A549 (cell line): ENCODE measurements around the gene BAIAP2L1.

Experiments used
- CEBPB ChIP-seq, 2 experiments: fragments of >200 bp in 1 of 2; sonication (Bioruptor Twin) in 1 of 2; formaldehyde crosslinking in 1 of 2; IDR thresholded peaks; 2 replicates each; pipeline ENCODE4 v1.6.1; 2012 to 2016
- EP300 ChIP-seq, 2 experiments: fragments of >200 bp; sonication (Bioruptor Twin); formaldehyde crosslinking; IDR thresholded peaks; 2 replicates in 1 of 2; 3 replicates in 1 of 2; pipeline ENCODE4 v1.6.1; 2016 to 2017
- HDAC2 ChIP-seq: fragments of 200-600 bp; sonication (generic); IDR thresholded peaks from 2 replicates; pipeline ENCODE4 v1.6.1; 2016
- JUNB ChIP-seq: fragments of >200 bp; sonication (Bioruptor Twin); formaldehyde crosslinking; IDR thresholded peaks from 2 replicates; pipeline ENCODE4 v1.6.1; 2016
- MAZ ChIP-seq: fragments of 150-350 bp; IDR thresholded peaks from 2 replicates; pipeline ENCODE4 v1.6.1; 2014; ENCODE audit warnings: antibody characterized with exemption, low read depth, low read length, borderline replicate concordance
- POLR2A ChIP-seq: IDR thresholded peaks from 2 replicates; pipeline ENCODE4 v1.6.1; 2012; ENCODE audit warnings: mild to moderate bottlenecking, low read length
- RARB ChIP-seq: fragments of 250-450 bp; sonication (Bioruptor Pico); IDR thresholded peaks from 2 replicates; pipeline ENCODE4 v1.8.0; 2021; ENCODE audit warnings: mild to moderate bottlenecking, moderate library complexity
- RCOR1 ChIP-seq: fragments of 150-350 bp; IDR thresholded peaks from 2 replicates; pipeline ENCODE4 v1.6.1; 2014; ENCODE audit warnings: antibody characterized with exemption, low read length, low read depth
- SMC3 ChIP-seq: fragments of >200 bp; sonication (Bioruptor Twin); formaldehyde crosslinking; IDR thresholded peaks from 3 replicates; pipeline ENCODE4 v1.6.1; 2018; ENCODE audit warnings: inconsistent platforms
- ZNF302 ChIP-seq: fragments of 250-450 bp; sonication (Bioruptor Pico); IDR thresholded peaks from 2 replicates; pipeline ENCODE4 v1.9.0; 2021; ENCODE audit warnings: inconsistent platforms, mild to moderate bottlenecking, moderate library complexity
- TF ChIP-seq, protein P1 (sequence below): fragments of >200 bp; sonication (Bioruptor Twin); formaldehyde crosslinking; IDR thresholded peaks from 3 replicates; pipeline ENCODE4 v1.5.1; 2016
- TF ChIP-seq, protein P2 (sequence below): IDR thresholded peaks from 2 replicates; pipeline ENCODE4 v1.6.1; 2012

DNA sequence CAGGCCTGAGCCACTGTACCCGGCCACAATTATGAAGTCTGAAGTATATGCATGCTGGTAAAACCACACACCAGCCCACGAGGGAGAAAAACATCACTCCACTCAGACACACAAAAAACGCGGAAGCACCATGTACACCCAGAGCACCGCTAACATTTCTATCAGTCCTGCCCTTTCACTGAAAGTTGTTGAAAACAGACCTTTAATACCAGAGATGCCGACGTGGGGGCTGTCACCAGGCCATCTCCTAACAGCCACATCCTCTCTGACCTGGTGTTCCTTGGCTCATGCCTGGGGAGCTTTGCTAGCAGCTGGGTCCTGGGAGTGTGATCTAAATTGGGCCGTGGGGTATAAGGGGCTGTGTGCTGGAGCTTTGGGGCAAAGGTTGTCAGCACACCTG lies 49.8 kb downstream of the BAIAP2L1 start:
- TF ChIP-seq POLR2A (no peak), EP300 (IDR thresholded peaks at IDR 0.05) (no peak), JUNB (no peak), RARB (CRISPR knock-in tag) (no peak), ZNF302 (CRISPR knock-in tag) (no peak), CEBPB (IDR thresholded peaks at IDR 0.05) (no peak), MAZ (no peak), SMC3 (no peak), HDAC2 (no peak), RCOR1 (no peak)
- TF ChIP-seq, protein P1, sequence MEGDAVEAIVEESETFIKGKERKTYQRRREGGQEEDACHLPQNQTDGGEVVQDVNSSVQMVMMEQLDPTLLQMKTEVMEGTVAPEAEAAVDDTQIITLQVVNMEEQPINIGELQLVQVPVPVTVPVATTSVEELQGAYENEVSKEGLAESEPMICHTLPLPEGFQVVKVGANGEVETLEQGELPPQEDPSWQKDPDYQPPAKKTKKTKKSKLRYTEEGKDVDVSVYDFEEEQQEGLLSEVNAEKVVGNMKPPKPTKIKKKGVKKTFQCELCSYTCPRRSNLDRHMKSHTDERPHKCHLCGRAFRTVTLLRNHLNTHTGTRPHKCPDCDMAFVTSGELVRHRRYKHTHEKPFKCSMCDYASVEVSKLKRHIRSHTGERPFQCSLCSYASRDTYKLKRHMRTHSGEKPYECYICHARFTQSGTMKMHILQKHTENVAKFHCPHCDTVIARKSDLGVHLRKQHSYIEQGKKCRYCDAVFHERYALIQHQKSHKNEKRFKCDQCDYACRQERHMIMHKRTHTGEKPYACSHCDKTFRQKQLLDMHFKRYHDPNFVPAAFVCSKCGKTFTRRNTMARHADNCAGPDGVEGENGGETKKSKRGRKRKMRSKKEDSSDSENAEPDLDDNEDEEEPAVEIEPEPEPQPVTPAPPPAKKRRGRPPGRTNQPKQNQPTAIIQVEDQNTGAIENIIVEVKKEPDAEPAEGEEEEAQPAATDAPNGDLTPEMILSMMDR = no peak
- TF ChIP-seq, protein P2, sequence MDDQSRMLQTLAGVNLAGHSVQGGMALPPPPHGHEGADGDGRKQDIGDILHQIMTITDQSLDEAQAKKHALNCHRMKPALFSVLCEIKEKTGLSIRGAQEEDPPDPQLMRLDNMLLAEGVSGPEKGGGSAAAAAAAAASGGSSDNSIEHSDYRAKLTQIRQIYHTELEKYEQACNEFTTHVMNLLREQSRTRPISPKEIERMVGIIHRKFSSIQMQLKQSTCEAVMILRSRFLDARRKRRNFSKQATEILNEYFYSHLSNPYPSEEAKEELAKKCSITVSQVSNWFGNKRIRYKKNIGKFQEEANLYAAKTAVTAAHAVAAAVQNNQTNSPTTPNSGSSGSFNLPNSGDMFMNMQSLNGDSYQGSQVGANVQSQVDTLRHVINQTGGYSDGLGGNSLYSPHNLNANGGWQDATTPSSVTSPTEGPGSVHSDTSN = no peak
